Measurements from ENCODE around the gene GUCA2B. TPM values are rescaled to one million over a fixed set of nuclear protein-coding genes. Genes with fewer than 3 reads are reported as not detected.

GUCA2B gene
- total and polyA plus RNA-seq, 5 donors from 2014 or later, result not detected

- H3K27ac Mint-ChIP-seq, result no peak overlapping the region
- no peaks in the 10 kb centered on the region for H3K9me3 ChIP-seq (ENCODE audit: control insufficient read depth in 2 of 2, low read length in 2 of 2)
Observed at GRCh38 chr1:42136466-42136865, 16.7 kb upstream of the GUCA2B start.

GRCh38 chr1:42137766-42138165, 15.4 kb upstream of the GUCA2B start:
- peaks cover 0 to 3% (median 0%) of the 10 kb centered on the region in 7 donors for H3K9me3 Mint-ChIP-seq
- ATAC-seq (ENCODE audit: low read depth in 2 of 2) (no peak), DNase-seq (no peak)
- no peak overlapping the region for H3K27ac ChIP-seq (ENCODE audit: insufficient read depth, low read length, poor library complexity, severe bottlenecking)
- H3K27me3 Mint-ChIP-seq, result peaks cover 23% of the 10 kb centered on the region
- no peaks in the 10 kb centered on the region for H3K4me1 Mint-ChIP-seq
- no peaks in the 10 kb centered on the region for H3K9me3 ChIP-seq (ENCODE audit: control insufficient read depth in 2 of 2, low read length in 2 of 2)
- no peaks in the 10 kb centered on the region for H3K36me3 ChIP-seq (ENCODE audit: control insufficient read depth, insufficient read depth, low read length)
- peaks cover 5% of the 10 kb centered on the region for H3K27me3 ChIP-seq (ENCODE audit: control insufficient read depth, insufficient read depth, low read length)
- H3K4me3 ChIP-seq (ENCODE audit: low read depth, low read length), result no peak overlapping the region
- no peak overlapping the region for H3K27ac Mint-ChIP-seq
- no peaks in the 10 kb centered on the region for H3K36me3 Mint-ChIP-seq
- no peaks in the 10 kb centered on the region for H3K4me1 ChIP-seq (ENCODE audit: control insufficient read depth, insufficient read depth, low read length, poor library complexity, severe bottlenecking)
- H3K4me3 Mint-ChIP-seq, result no peak overlapping the region

More at GRCh38 chr1:42136466-42136865, 16.7 kb upstream of the GUCA2B start:
- Histone ChIP-seq H3K27ac (ENCODE audit: insufficient read depth, low read length, poor library complexity, severe bottlenecking) (no peak overlapping the region), H3K36me3 (ENCODE audit: control insufficient read depth, insufficient read depth, low read length) (no peaks in the 10 kb centered on the region), H3K4me1 (ENCODE audit: control insufficient read depth, insufficient read depth, low read length, poor library complexity, severe bottlenecking) (no peaks in the 10 kb centered on the region), H3K27me3 (ENCODE audit: control insufficient read depth, insufficient read depth, low read length) (peaks cover 5% of the 10 kb centered on the region), H3K4me3 (ENCODE audit: low read depth, low read length) (no peak overlapping the region)
- no peak overlapping the region for H3K4me3 Mint-ChIP-seq
- no peaks in the 10 kb centered on the region for H3K4me1 Mint-ChIP-seq
- no peaks in the 10 kb centered on the region for H3K9me3 Mint-ChIP-seq
- no peaks in the 10 kb centered on the region for H3K36me3 Mint-ChIP-seq
- DNase-seq (no peak), ATAC-seq (ENCODE audit: low read depth in 2 of 2) (no peak)
- H3K27me3 Mint-ChIP-seq, result peaks cover 18% of the 10 kb centered on the region

GRCh38 chr1:42138586-42138985, 14.6 kb upstream of the GUCA2B start:
- Mint-ChIP-seq H3K36me3 (no peaks in the 10 kb centered on the region), H3K4me3 (no peak overlapping the region), H3K4me1 (peaks cover 0 to 5% (median 1%) of the 10 kb centered on the region in 4 donors), H3K9me3 (peaks cover 0 to 3% (median 0%) of the 10 kb centered on the region in 7 donors), H3K27me3 (peaks cover 23% of the 10 kb centered on the region), H3K27ac (no peak overlapping the region)
- ATAC-seq (ENCODE audit: low read depth in 2 of 2), result no peak
- H3K27ac ChIP-seq (ENCODE audit: insufficient read depth, low read length, poor library complexity, severe bottlenecking), result no peak overlapping the region
- H3K36me3 ChIP-seq (ENCODE audit: control insufficient read depth, insufficient read depth, low read length), result no peaks in the 10 kb centered on the region
- H3K4me3 ChIP-seq (ENCODE audit: low read depth, low read length), result no peak overlapping the region
- H3K27me3 ChIP-seq (ENCODE audit: control insufficient read depth, insufficient read depth, low read length), result peaks cover 5% of the 10 kb centered on the region
- DNase-seq, result no peak
- H3K9me3 ChIP-seq (ENCODE audit: control insufficient read depth in 2 of 2, low read length in 2 of 2), result no peaks in the 10 kb centered on the region
- no peaks in the 10 kb centered on the region for H3K4me1 ChIP-seq (ENCODE audit: control insufficient read depth, insufficient read depth, low read length, poor library complexity, severe bottlenecking)

GRCh38 chr1:42139444-42139843, 13.8 kb upstream of the GUCA2B start:
- Histone ChIP-seq H3K27me3 (ENCODE audit: control insufficient read depth, insufficient read depth, low read length) (peaks cover 5% of the 10 kb centered on the region), H3K9me3 (ENCODE audit: control insufficient read depth in 2 of 2, low read length in 2 of 2) (no peaks in the 10 kb centered on the region), H3K4me1 (ENCODE audit: control insufficient read depth, insufficient read depth, low read length, poor library complexity, severe bottlenecking) (no peaks in the 10 kb centered on the region), H3K36me3 (ENCODE audit: control insufficient read depth, insufficient read depth, low read length) (no peaks in the 10 kb centered on the region), H3K27ac (ENCODE audit: insufficient read depth, low read length, poor library complexity, severe bottlenecking) (no peak overlapping the region), H3K4me3 (ENCODE audit: low read depth, low read length) (no peak overlapping the region)
- Mint-ChIP-seq H3K27ac (no peak overlapping the region), H3K9me3 (peaks cover 0 to 3% (median 0%) of the 10 kb centered on the region in 7 donors), H3K4me1 (peaks cover 0 to 6% (median 1%) of the 10 kb centered on the region in 4 donors), H3K27me3 (peaks cover 29% of the 10 kb centered on the region), H3K36me3 (no peaks in the 10 kb centered on the region), H3K4me3 (no peak overlapping the region)
- no peak for ATAC-seq (ENCODE audit: low read depth in 2 of 2)
- no peak for DNase-seq

- Histone ChIP-seq H3K27me3 (ENCODE audit: control insufficient read depth, insufficient read depth, low read length) (peaks cover 5% of the 10 kb centered on the region), H3K36me3 (ENCODE audit: control insufficient read depth, insufficient read depth, low read length) (no peaks in the 10 kb centered on the region), H3K27ac (ENCODE audit: insufficient read depth, low read length, poor library complexity, severe bottlenecking) (no peak overlapping the region), H3K4me3 (ENCODE audit: low read depth, low read length) (no peak overlapping the region), H3K9me3 (ENCODE audit: control insufficient read depth in 2 of 2, low read length in 2 of 2) (no peaks in the 10 kb centered on the region), H3K4me1 (ENCODE audit: control insufficient read depth, insufficient read depth, low read length, poor library complexity, severe bottlenecking) (no peaks in the 10 kb centered on the region)
- DNase-seq (no peak), ATAC-seq (ENCODE audit: low read depth in 2 of 2) (no peak)
- Mint-ChIP-seq H3K4me1 (peaks cover 0 to 6% (median 1%) of the 10 kb centered on the region in 4 donors), H3K27me3 (peaks cover 29% of the 10 kb centered on the region), H3K27ac (no peak overlapping the region), H3K4me3 (no peak overlapping the region), H3K36me3 (no peaks in the 10 kb centered on the region), H3K9me3 (peaks cover 0 to 3% (median 0%) of the 10 kb centered on the region in 7 donors)
Observed at GRCh38 chr1:42140191-42140590, 13.0 kb upstream of the GUCA2B start.

GRCh38 chr1:42141978-42142377, 11.2 kb upstream of the GUCA2B start:
- H3K9me3 Mint-ChIP-seq, result peaks cover 0 to 3% (median 0%) of the 10 kb centered on the region in 7 donors
- Histone ChIP-seq H3K4me3 (ENCODE audit: low read depth, low read length) (no peak overlapping the region), H3K27ac (ENCODE audit: insufficient read depth, low read length, poor library complexity, severe bottlenecking) (no peak overlapping the region), H3K9me3 (ENCODE audit: control insufficient read depth in 2 of 2, low read length in 2 of 2) (no peaks in the 10 kb centered on the region), H3K4me1 (ENCODE audit: control insufficient read depth, insufficient read depth, low read length, poor library complexity, severe bottlenecking) (no peaks in the 10 kb centered on the region), H3K36me3 (ENCODE audit: control insufficient read depth, insufficient read depth, low read length) (no peaks in the 10 kb centered on the region), H3K27me3 (ENCODE audit: control insufficient read depth, insufficient read depth, low read length) (peaks cover 3% of the 10 kb centered on the region)
- H3K27me3 Mint-ChIP-seq, result peaks cover 24% of the 10 kb centered on the region
- peaks cover 0 to 6% (median 1%) of the 10 kb centered on the region in 4 donors for H3K4me1 Mint-ChIP-seq
- no peak overlapping the region for H3K27ac Mint-ChIP-seq
- ATAC-seq (ENCODE audit: low read depth in 2 of 2) (no peak), DNase-seq (no peak)
- no peaks in the 10 kb centered on the region for H3K36me3 Mint-ChIP-seq
- H3K4me3 Mint-ChIP-seq, result no peak overlapping the region

GRCh38 chr1:42142894-42143675, 10.1 kb upstream of the GUCA2B start:
- H3K27me3 Mint-ChIP-seq, result peaks cover 24% of the 10 kb centered on the region
- H3K27ac Mint-ChIP-seq, result no peak overlapping the region
- Histone ChIP-seq H3K27me3 (ENCODE audit: control insufficient read depth, insufficient read depth, low read length) (peaks cover 3% of the 10 kb centered on the region), H3K36me3 (ENCODE audit: control insufficient read depth, insufficient read depth, low read length) (no peaks in the 10 kb centered on the region), H3K27ac (ENCODE audit: insufficient read depth, low read length, poor library complexity, severe bottlenecking) (no peak overlapping the region), H3K4me1 (ENCODE audit: control insufficient read depth, insufficient read depth, low read length, poor library complexity, severe bottlenecking) (no peaks in the 10 kb centered on the region), H3K9me3 (ENCODE audit: control insufficient read depth in 2 of 2, low read length in 2 of 2) (no peaks in the 10 kb centered on the region), H3K4me3 (ENCODE audit: low read depth, low read length) (no peak overlapping the region)
- H3K36me3 Mint-ChIP-seq, result no peaks in the 10 kb centered on the region
- H3K4me3 Mint-ChIP-seq, result no peak overlapping the region
- DNase-seq, result peak in 1 of 3 donors; percentile 15
- peaks cover 0 to 3% (median 0%) of the 10 kb centered on the region in 7 donors for H3K9me3 Mint-ChIP-seq
- ATAC-seq (ENCODE audit: low read depth in 2 of 2), result no peak
- peaks cover 0 to 6% (median 1%) of the 10 kb centered on the region in 4 donors for H3K4me1 Mint-ChIP-seq

Measured in CD4-positive, CD25-positive, alpha-beta regulatory T cell (primary cell).